Mesodermal cell (in vitro differentiated cells): ENCODE results near the gene TAF15.

ENCODE experiments used
- H3K27ac ChIP-seq: 2 replicates; pipeline ENCODE4 v1.7.0; 2013; ENCODE audit warnings: mild to moderate bottlenecking, low read depth, low read length, moderate library complexity; ENCODE audit not compliant: severe bottlenecking
- H3K36me3 ChIP-seq: 2 replicates; pipeline ENCODE4 v1.7.1; 2013; ENCODE audit warnings: mild to moderate bottlenecking, low read length, moderate library complexity; ENCODE audit not compliant: control insufficient read depth, insufficient read depth
- H3K4me1 ChIP-seq: one replicate; pipeline ENCODE4 v1.7.1; 2013; ENCODE audit warnings: mild to moderate bottlenecking, low read length; ENCODE audit not compliant: insufficient read depth, control insufficient read depth, poor library complexity, severe bottlenecking
- H3K4me3 ChIP-seq: 2 replicates; pipeline ENCODE4 v1.7.0; 2013; ENCODE audit warnings: low read length, control low read depth, mild to moderate bottlenecking; ENCODE audit not compliant: insufficient read depth, poor library complexity, severe bottlenecking; ENCODE audit errors: extremely low read depth
- H3K9me3 ChIP-seq: 2 replicates; pipeline ENCODE4 v1.7.1; 2013; ENCODE audit warnings: mild to moderate bottlenecking, low read length, moderate library complexity; ENCODE audit not compliant: control insufficient read depth
- WGBS, 2 experiments: methylation state at CpG; one replicate each; pipeline ENCODE4 v1.1.5; 2013; ENCODE audit warnings: missing lambda C conversion rate in 2 of 2; ENCODE audit not compliant: insufficient coverage in 2 of 2; 5-methylcytosine and 5-hydroxymethylcytosine counted together

TAF15 gene

DNA sequence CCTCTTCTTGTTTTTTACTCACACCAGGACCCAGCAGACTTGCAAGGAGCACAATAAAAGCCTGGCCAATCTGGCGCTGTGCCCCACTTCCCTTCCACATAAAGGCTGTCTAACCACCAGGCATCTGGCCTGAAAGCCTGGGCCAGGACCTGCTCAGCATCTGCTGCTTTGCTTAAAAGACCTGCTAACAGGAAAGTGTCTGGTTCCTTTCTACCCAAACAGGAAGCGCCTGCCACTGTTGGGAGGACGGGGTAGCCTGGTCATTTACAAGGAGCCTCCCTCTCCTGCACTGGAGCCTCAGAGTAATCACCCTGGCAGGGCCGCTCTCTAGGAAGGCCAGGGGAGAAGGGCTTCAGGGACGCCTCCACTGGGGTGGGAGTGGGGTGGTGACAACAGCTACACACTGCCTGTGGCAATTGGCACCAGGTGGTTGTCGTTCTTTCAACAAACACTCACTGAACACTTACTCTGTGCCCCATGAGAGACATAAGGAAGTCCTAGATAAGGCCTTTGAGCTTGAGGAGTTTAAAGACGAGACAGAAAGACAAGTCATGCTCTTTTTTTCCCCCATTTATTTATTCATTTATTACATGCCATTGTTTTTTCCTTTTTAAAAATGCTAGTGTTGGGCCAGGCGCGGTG lies 7.6 kb upstream of the TAF15 start:
- H3K27ac ChIP-seq, result peak overlapping the region; percentile 83
- H3K36me3 ChIP-seq, result no peaks in the 10 kb centered on the region
- H3K9me3 ChIP-seq, result no peaks in the 10 kb centered on the region
- 81 to 97% methylated on average over 6 of the region's 9 CpGs for WGBS, 2 experiments
- H3K4me3 ChIP-seq, result no peak overlapping the region
- peaks cover 32% of the 10 kb centered on the region for H3K4me1 ChIP-seq

DNA sequence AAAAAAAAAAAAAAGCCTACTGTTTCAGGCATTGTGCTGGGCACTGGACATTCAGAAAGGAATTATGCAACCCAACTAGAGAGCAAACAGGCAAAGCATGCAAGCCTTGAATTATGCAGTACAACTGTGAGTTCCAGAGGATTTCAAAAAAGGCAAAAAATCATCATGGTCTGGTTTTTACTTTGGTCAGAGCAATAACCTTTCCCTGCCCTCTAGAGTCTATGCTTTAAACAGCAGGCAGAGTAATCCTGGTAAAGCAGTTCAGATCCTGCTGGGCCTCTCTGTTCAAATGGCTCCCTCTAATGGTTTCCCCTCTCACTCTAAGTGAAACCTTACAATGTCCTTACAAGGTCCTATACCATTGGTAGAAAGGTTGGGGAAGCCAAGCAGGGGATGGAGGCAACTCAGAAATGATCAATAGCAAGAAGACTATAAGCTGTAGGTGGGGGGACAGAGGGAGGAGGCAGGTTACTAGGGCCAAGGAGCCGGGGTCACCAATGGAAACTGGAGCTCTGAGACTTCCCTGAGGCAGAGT lies 4.6 kb upstream of the TAF15 start:
- no CpG with 5 or more reads among the region's 1 CpG for WGBS, 2 experiments
- Histone ChIP-seq H3K36me3 (no peaks in the 10 kb centered on the region), H3K4me3 (no peak overlapping the region), H3K4me1 (peaks cover 45% of the 10 kb centered on the region), H3K27ac (peak overlapping the region; percentile 8), H3K9me3 (no peaks in the 10 kb centered on the region)

DNA sequence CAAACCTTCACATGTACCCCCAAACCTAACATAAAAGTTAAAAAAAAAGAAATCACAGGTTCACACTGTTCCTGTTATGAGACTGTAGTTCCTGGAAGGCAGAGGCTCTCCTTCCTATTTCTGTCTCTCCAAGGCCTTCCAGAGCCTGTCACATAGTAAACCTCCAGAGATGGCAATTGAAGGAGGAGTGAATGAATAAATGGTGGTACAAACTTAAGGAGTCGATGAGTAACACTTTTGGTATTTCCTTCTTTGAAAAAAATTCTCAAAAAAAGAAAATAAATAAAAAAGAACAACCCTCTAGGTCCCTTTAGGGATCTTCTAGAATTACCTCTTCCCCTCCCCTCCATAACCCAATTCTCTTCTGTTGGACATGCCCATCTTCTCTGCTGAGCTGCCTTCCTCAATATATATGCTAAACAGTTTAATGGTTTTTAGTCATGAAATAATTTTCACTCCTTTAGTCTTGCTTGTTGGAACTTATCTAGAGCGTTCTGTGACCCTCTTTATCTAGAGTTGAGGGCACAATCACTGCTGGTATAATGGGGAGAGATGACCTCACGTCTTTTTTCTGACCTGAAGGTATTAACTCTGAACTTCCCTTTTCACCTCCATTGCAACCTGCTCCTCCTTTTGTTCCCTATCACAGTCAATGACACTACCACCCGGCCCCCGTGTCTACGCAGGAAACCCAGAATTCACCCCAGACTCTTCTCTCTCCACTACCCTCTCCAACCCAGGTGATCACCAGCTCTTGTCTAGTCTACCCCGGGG lies 1.7 kb upstream of the TAF15 start:
- 90 to 96% methylated on average over 3 to 5 of the region's 7 CpGs for WGBS, 2 experiments
- no peak overlapping the region for H3K4me3 ChIP-seq
- H3K9me3 ChIP-seq, result no peaks in the 10 kb centered on the region
- peaks cover 26% of the 10 kb centered on the region for H3K4me1 ChIP-seq
- H3K36me3 ChIP-seq, result peaks cover 7% of the 10 kb centered on the region
- peak overlapping the region; percentile 93 for H3K27ac ChIP-seq

DNA sequence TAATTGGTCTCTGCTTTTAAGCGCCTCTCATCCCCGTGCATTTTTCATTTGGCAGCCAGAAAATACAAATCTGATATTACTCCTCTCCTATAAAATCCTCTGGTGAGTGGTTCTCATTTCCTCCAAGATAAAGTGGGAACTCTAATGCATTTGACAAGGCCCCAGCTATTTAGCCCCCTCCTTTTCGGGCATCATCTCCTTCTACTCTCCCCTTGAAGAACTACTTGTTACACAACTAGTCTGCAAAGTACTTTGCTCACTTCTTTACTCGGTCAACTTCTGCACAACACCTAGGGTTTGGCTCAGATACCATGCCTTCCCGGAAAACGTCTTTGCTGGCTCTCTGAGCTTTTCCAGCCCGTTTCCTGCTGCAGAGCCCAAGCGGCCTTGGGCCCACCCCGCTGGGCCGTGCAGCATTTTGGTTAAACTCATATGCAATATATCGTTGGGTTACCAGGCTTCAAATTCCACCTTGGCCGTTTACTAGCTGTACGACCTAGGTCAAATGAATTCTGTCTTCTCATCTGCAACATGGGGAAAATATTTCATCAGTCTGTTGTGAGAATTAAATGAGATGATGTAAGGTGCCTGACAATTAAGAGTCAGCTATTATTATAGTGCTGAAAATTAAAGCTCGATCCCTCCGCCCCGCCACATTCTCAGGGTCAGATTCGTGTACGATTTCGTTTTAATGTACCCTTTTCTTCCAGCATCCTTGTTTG lies 883 bp upstream of the TAF15 start:
- peaks cover 15% of the 10 kb centered on the region for H3K36me3 ChIP-seq
- peak overlapping the region; percentile 93 for H3K27ac ChIP-seq
- WGBS, 2 experiments, result 46 to 51% methylated on average over 14 to 19 of the region's 19 CpGs

DNA sequence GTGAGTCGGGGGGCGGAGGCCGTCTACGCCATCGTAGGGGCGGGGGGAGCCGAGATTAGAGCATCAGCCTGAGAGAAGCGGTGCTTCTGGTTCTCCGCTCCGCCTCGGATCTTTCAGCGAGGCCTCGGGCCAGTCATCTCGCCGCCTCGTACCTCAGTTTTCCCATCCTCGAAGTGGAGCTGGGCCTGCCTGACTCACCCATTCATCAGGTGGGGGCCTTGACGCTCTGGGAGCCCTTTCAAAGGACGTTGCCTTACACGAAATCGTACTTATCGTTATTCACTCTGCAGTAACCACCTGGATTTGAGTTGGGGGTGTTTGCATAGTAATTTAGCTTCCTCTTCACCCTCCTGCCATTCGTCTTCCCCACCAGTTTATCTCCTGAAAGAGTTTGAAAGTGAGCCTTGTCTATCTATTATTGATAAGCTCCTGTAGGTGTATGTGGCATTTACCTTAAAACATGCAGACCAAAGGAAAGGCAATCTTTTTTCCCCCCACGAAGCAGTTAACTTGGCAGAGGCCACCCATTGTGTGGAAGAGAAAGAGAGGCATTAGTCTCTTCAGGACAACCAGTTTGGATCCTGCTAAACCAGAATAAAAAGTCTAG lies 674 bp downstream of the TAF15 start:
- peaks cover 26% of the 10 kb centered on the region for H3K4me1 ChIP-seq
- peak overlapping the region; percentile 93 for H3K27ac ChIP-seq
- peak overlapping the region; percentile 91 for H3K4me3 ChIP-seq
- peaks cover 16% of the 10 kb centered on the region for H3K36me3 ChIP-seq
- H3K9me3 ChIP-seq, result no peaks in the 10 kb centered on the region
- WGBS, 2 experiments, result 0% methylated on average over 10 to 17 of the region's 24 CpGs

More for the DNA sequence above, 883 bp upstream of the TAF15 start:
- Histone ChIP-seq H3K4me1 (peaks cover 26% of the 10 kb centered on the region), H3K9me3 (no peaks in the 10 kb centered on the region), H3K4me3 (peak overlapping the region; percentile 91)

DNA sequence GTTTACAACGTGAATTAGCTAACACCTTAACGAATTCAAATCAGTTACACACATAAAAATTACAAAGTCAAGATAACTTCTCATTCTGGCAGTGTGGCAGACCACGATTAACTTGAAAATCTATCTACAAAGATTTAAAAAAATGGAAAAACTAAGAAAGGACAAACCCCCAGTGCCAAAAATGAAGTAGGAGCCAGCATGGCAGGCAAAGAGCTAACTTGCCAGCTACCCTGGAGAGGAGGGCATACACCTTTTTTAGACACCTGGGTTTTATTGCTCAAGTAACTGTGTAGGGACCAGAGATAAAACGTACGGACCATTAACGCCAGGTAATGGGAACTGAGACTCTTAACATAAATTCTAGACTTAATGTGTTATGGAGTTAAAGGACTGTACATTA lies 2.5 kb downstream of the TAF15 start:
- H3K36me3 ChIP-seq, result peaks cover 32% of the 10 kb centered on the region
- WGBS, 2 experiments, result 100% methylated on average over 2 to 3 of the region's 6 CpGs
- H3K4me3 ChIP-seq, result no peak overlapping the region
- H3K27ac ChIP-seq, result no peak overlapping the region
- H3K9me3 ChIP-seq, result no peaks in the 10 kb centered on the region
- H3K4me1 ChIP-seq, result peaks cover 18% of the 10 kb centered on the region

DNA sequence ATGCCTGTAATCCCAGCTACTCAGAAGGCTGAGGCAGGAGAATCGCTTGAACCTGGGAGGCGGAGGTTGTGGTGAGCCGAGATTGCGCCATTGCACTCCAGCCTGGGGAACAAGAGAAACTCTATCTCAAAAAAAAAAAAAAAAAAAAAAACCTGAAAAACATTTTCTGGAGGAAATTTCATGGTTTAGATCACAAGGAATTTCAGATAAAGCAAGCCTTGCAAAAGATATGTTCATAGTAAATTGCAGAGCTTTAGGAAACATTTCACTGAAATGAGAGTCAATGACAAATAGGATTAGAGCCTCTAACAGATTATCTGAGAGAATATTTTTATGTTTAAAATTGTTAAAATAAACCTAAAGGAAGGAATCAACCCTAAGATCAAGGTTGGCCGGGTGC lies 3.2 kb downstream of the TAF15 start:
- WGBS, 2 experiments, result 14% methylated on average over 1 of the region's 5 CpGs; no CpG with 5 or more reads in 1 of the 2 experiments
- H3K36me3 ChIP-seq, result peaks cover 36% of the 10 kb centered on the region
- peaks cover 12% of the 10 kb centered on the region for H3K4me1 ChIP-seq
- H3K4me3 ChIP-seq, result no peak overlapping the region
- H3K27ac ChIP-seq, result no peak overlapping the region
- H3K9me3 ChIP-seq, result no peaks in the 10 kb centered on the region

DNA sequence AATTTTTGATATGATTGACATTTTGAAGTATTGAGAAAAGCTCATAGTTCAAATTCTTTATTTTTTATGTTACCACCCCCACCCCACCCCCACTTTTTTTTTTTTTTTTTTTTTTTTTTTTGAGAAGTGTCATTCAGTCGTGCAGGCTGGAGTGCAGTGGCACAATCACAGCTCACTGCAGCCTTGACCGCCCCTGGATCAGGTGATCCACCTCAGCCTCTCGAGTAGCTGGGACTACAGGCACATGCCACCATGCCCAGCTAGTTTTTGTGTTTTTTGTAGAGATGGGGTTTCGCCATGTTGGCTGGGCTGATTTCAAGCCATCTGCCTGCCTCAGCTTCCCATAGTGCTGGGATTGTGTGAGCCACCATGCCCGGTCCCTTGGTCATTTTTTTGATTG lies 7.4 kb downstream of the TAF15 start:
- peaks cover 71% of the 10 kb centered on the region for H3K36me3 ChIP-seq
- no peak overlapping the region for H3K4me3 ChIP-seq
- H3K27ac ChIP-seq, result no peak overlapping the region
- 91 to 100% methylated on average over 1 to 3 of the region's 5 CpGs for whole genome bisulfite sequencing, 2 experiments
- H3K9me3 ChIP-seq, result no peaks in the 10 kb centered on the region
- H3K4me1 ChIP-seq, result no peaks in the 10 kb centered on the region

DNA sequence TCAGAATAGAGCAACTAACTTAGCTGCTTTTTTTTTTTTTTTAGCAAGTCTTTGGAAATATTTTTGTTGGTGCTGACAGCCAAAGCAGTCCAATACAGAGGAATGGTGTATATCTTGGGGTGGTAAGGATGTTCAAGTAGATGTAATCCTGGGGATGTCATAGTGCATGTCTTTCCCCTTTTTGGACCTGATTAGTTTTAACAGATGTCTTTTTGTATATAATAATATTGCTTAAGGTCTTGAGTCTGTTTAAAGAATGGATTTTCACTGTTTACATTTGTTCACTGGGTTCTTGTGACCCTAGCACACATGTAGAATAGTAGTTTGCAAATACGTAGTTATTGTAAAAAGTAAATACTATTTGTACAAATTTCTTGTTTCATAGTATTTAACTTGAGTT lies 7.9 kb downstream of the TAF15 start:
- Histone ChIP-seq H3K9me3 (no peaks in the 10 kb centered on the region), H3K27ac (no peak overlapping the region), H3K4me3 (no peak overlapping the region), H3K36me3 (peaks cover 71% of the 10 kb centered on the region), H3K4me1 (no peaks in the 10 kb centered on the region)
- no CpG with 5 or more reads among the region's 1 CpG for WGBS, 2 experiments

DNA sequence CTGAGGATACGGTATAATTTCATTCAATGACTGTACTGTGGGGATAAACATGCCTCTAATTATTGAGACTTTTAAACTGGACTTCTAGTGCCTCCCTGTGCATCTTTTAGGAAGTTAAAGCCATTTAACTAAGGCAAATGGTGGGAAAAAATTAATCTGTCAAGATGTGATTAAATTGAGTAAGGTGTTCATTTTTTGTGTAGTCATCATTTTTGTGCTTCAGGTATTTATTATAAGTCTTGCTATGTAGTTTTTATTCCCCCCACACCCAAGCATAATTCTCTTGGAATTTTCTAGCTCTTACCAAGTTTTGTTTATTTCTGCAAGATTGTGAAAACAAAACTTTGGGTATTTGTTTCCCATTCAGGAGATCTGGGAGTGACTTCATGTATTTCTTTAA lies 10.2 kb downstream of the TAF15 start:
- no peak overlapping the region for H3K27ac ChIP-seq
- WGBS, 2 experiments, result 100% methylated on average over 1 of the region's 1 CpG; no CpG with 5 or more reads in 1 of the 2 experiments
- no peak overlapping the region for H3K4me3 ChIP-seq
- peaks cover 83% of the 10 kb centered on the region for H3K36me3 ChIP-seq
- H3K4me1 ChIP-seq, result no peaks in the 10 kb centered on the region
- H3K9me3 ChIP-seq, result no peaks in the 10 kb centered on the region
